Adipocyte (in vitro differentiated cells): ENCODE measurements around the gene ATP6AP1.

Source experiments
- DNase-seq: peaks from one replicate; pipeline ENCODE4 v3.0.0-alpha.2; 2015; ENCODE audit warnings: low read depth
- H3K27me3 ChIP-seq: replicated peaks from 2 replicates; pipeline ENCODE4 v1.7.0; 2013; ENCODE audit warnings: mild to moderate bottlenecking, low read length, moderate library complexity; ENCODE audit not compliant: control insufficient read depth, insufficient read depth
- H3K36me3 ChIP-seq: 2 replicates; pipeline ENCODE4 v1.7.0; 2013; ENCODE audit warnings: low read length, mild to moderate bottlenecking, moderate library complexity; ENCODE audit not compliant: control insufficient read depth, insufficient read depth, severe bottlenecking
- H3K4me1 ChIP-seq: 2 replicates; pipeline ENCODE4 v1.7.0; 2013; ENCODE audit warnings: mild to moderate bottlenecking, low read length, moderate library complexity; ENCODE audit not compliant: control insufficient read depth, insufficient read depth
- H3K4me3 ChIP-seq: 2 replicates; pipeline ENCODE4 v1.7.0; 2013; ENCODE audit warnings: mild to moderate bottlenecking, low read length, moderate library complexity
- H3K9ac ChIP-seq: 2 replicates; pipeline ENCODE4 v1.7.0; 2013; ENCODE audit warnings: mild to moderate bottlenecking, low read length, moderate library complexity
- H3K9me3 ChIP-seq: 2 replicates; pipeline ENCODE4 v1.7.0; 2013; ENCODE audit warnings: mild to moderate bottlenecking, low read length, moderate library complexity; ENCODE audit not compliant: control insufficient read depth

The ATP6AP1 gene

GRCh38 chrX:154441984-154442707, 13.7 kb downstream of the ATP6AP1 start:
- Histone ChIP-seq H3K9me3 (no peaks in the 10 kb centered on the region), H3K36me3 (peaks cover 10% of the 10 kb centered on the region), H3K4me3 (no peak overlapping the region), H3K9ac (no peak overlapping the region), H3K4me1 (peaks cover 13% of the 10 kb centered on the region), H3K27me3 (no peaks in the 10 kb centered on the region)
- no peak for DNase-seq

GRCh38 chrX:154443479-154443910, 15.0 kb downstream of the ATP6AP1 start:
- H3K9ac ChIP-seq, result peak overlapping the region; percentile 80
- H3K36me3 ChIP-seq, result peaks cover 15% of the 10 kb centered on the region
- peak; percentile 11 for DNase-seq
- no peaks in the 10 kb centered on the region for H3K9me3 ChIP-seq
- peak overlapping the region; percentile 54 for H3K4me3 ChIP-seq
- peaks cover 13% of the 10 kb centered on the region for H3K4me1 ChIP-seq
- no peaks in the 10 kb centered on the region for H3K27me3 ChIP-seq

GRCh38 chrX:154443992-154444754, 15.7 kb downstream of the ATP6AP1 start, which contains the start of gene FAM50A:
Gene FAM50A, plus strand, starts transcription at chrX:154444141. Its CDS starts 95 bp downstream, at chrX:154444236.
- Histone ChIP-seq H3K4me1 (peaks cover 13% of the 10 kb centered on the region), H3K9me3 (no peaks in the 10 kb centered on the region), H3K9ac (peak within 1 kb of the TSS; percentile 92), H3K4me3 (peak within 1 kb of the TSS; percentile 82), H3K27me3 (no peaks in the 10 kb centered on the region), H3K36me3 (peaks cover 22% of the 10 kb centered on the region)
- peak; percentile 89 for DNase-seq

- Histone ChIP-seq H3K4me1 (peaks cover 13% of the 10 kb centered on the region), H3K36me3 (peaks cover 27% of the 10 kb centered on the region), H3K4me3 (peak overlapping the region; percentile 82), H3K9me3 (no peaks in the 10 kb centered on the region), H3K27me3 (no peaks in the 10 kb centered on the region), H3K9ac (peak overlapping the region; percentile 92)
- DNase-seq, result no peak
Measured at GRCh38 chrX:154444755-154445246, 16.3 kb downstream of the ATP6AP1 start.

GRCh38 chrX:154445776-154446175, 17.3 kb downstream of the ATP6AP1 start:
- no peaks in the 10 kb centered on the region for H3K9me3 ChIP-seq
- no peak overlapping the region for H3K9ac ChIP-seq
- H3K36me3 ChIP-seq, result peaks cover 37% of the 10 kb centered on the region
- H3K4me3 ChIP-seq, result peak overlapping the region; percentile 82
- no peak for DNase-seq
- no peaks in the 10 kb centered on the region for H3K27me3 ChIP-seq
- peaks cover 13% of the 10 kb centered on the region for H3K4me1 ChIP-seq

GRCh38 chrX:154446430-154446829, 18.0 kb downstream of the ATP6AP1 start:
- no peaks in the 10 kb centered on the region for H3K9me3 ChIP-seq
- no peak overlapping the region for H3K4me3 ChIP-seq
- H3K27me3 ChIP-seq, result no peaks in the 10 kb centered on the region
- peaks cover 40% of the 10 kb centered on the region for H3K36me3 ChIP-seq
- no peak for DNase-seq
- no peak overlapping the region for H3K9ac ChIP-seq
- peaks cover 13% of the 10 kb centered on the region for H3K4me1 ChIP-seq

GRCh38 chrX:154448484-154448883, 20.0 kb downstream of the ATP6AP1 start:
- Histone ChIP-seq H3K9me3 (no peaks in the 10 kb centered on the region), H3K4me3 (no peak overlapping the region), H3K4me1 (peaks cover 13% of the 10 kb centered on the region), H3K9ac (no peak overlapping the region), H3K27me3 (no peaks in the 10 kb centered on the region), H3K36me3 (peaks cover 41% of the 10 kb centered on the region)
- DNase-seq, result no peak

- Histone ChIP-seq H3K9ac (no peak overlapping the region), H3K4me1 (peaks cover 13% of the 10 kb centered on the region), H3K4me3 (no peak overlapping the region), H3K27me3 (no peaks in the 10 kb centered on the region), H3K36me3 (peaks cover 41% of the 10 kb centered on the region), H3K9me3 (no peaks in the 10 kb centered on the region)
- DNase-seq, result no peak
Measured at GRCh38 chrX:154449618-154450017, 21.1 kb downstream of the ATP6AP1 start.

- Histone ChIP-seq H3K27me3 (no peaks in the 10 kb centered on the region), H3K9ac (no peak overlapping the region), H3K4me3 (no peak overlapping the region), H3K36me3 (peaks cover 41% of the 10 kb centered on the region), H3K9me3 (no peaks in the 10 kb centered on the region), H3K4me1 (peaks cover 7% of the 10 kb centered on the region)
- DNase-seq, result no peak
Measured at GRCh38 chrX:154450312-154450711, 21.8 kb downstream of the ATP6AP1 start.

- DNase-seq, result no peak
- Histone ChIP-seq H3K36me3 (peaks cover 37% of the 10 kb centered on the region), H3K4me1 (no peaks in the 10 kb centered on the region), H3K4me3 (no peak overlapping the region), H3K27me3 (no peaks in the 10 kb centered on the region), H3K9ac (no peak overlapping the region), H3K9me3 (no peaks in the 10 kb centered on the region)
Measured at GRCh38 chrX:154452823-154453222, 24.3 kb downstream of the ATP6AP1 start.

- no peaks in the 10 kb centered on the region for H3K4me1 ChIP-seq
- peak overlapping the region; percentile 78 for H3K4me3 ChIP-seq
- peaks cover 21% of the 10 kb centered on the region for H3K36me3 ChIP-seq
- DNase-seq, result peak; percentile 58
- peak overlapping the region; percentile 90 for H3K9ac ChIP-seq
- no peaks in the 10 kb centered on the region for H3K9me3 ChIP-seq
- no peaks in the 10 kb centered on the region for H3K27me3 ChIP-seq
Measured at GRCh38 chrX:154457491-154458115, 29.1 kb downstream of the ATP6AP1 start.
